Nucleus accumbens (tissue), 56 donors: ENCODE results near the gene TPCN1.
A peak's percentile ranks its signal among the peaks of the same experiment; 100 is the strongest.

Experiments
- DNase-seq, 56 donors: peaks; one replicate each; lab custom pipeline; 2025; lab: John Stamatoyannopoulos, UW

Gene TPCN1

DNA sequence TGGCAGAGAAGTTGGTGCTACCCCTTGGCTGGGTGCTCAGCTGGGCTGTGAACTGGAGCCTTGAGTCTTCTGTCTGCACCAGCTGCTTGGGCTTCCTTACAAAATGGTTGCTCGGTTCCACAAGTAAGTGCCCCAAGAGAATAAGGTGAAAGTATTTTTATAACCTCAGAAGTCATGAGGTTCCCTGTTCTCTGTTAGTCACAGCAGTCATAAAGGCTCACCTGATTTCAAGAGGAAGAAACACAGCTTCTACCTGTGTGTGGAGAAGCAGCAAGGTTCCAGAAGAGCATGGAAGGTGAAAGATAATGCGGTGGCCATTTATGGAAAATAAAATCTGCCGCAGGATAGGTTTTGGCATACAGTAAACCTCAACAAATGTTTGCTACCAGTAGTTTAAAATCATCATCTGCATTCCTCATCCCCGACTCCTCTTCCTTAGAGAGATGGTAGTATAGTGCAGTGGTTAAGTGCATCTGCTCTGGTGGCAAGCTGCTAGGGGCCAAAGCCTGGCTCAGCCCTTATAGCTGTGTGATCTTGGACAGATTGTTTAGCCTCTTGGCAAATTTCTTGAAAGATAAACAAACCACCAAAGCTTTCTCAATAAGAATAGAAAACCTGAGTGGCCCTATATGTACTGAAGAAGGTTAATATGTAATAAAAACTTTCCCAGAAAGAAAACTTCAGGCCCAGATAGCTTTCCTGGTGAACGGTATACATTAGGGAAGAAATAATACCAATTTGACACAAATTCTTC, 32.4 kb downstream of the TPCN1 start:
- no peak for DNase-seq

DNA sequence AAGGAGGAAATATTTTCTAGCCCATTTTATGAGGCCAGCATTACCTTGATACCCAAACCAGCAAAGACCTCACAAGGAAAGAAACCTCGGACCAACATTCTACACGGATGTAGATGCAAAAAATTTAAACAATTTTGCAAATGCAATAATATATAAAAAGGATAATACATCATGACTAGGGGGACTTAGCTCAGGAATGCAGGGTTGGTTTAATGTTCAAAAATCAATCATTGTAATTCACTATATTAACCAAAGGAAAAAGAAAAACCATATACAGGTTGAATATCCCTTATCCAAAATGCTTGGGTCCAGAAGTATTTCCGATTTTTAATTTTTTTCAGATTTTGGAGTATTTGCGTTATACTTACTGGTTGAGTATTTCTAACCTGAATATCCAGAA, 33.0 kb downstream of the TPCN1 start:
- no peak for DNase-seq

DNA sequence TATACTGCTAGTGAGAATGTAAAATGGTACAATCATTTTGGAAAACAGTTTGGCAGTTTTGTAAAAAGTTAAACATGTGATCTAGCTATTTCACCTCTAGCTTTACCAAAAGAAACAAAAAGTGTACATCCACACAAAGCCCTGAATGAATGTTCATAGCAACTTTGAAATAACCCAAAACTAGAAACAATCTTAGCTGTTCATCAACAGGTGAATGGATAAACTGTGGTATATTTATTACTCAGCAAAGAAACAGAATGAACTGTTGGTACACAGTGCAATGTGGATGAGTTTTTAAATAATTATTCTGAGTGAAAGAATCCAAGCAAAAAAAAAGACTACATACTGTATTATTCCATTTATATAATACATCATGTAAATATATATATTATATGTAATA, 36.3 kb downstream of the TPCN1 start:
- DNase-seq = no peak

DNA sequence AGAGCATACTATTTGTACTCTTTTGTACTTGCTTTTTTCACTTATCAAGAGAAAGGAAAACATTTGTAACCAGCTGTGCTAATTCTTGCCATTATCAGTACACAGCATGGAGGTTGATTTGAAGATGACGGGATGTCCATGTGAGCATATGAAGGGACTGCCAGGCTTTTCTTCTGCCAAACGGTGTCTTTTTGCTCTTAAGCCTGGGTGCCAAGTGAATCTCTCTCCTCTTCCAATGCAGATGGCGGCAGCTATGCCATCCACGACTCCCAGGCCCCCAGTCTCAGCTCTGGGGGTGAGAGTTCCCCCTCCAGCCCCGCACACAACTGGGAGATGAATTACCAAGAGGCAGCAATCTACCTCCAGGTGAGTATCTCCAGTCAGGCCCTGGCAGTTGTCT, 38.9 kb downstream of the TPCN1 start:
- DNase-seq = peak in 8 of 56 donors; percentile 7 to 39 (median 15)

DNA sequence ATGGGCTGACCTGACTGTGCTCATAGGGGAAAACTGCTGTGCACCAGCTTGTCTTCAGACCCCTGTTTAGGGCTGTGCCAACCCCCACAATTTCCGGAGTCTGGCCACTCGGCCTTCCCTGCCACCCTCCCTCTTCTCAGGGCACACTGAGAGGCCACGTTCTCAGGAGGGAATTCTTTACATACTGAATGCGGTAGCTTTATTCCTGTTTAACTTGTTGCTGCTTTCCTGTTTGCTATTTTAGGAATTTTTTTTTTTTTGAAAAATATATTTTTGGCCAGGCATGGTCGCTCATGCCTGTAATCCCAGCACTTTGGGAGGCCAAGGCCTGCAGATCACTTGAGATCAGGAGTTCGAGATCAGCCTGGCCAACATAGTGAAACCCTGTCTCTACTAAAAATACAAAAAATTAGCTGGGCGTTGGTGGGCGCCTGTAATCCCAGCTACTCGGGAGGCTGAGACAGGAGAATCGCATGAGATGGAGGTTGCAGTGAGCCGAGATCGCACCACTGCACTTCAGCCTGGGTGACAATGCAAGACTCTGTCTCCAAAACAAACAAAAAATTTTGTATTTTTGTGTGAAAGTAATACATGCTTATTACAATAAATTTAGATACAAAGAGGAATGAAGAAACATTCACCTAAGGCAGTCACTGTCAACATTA, 39.5 kb downstream of the TPCN1 start:
- DNase-seq = no peak

DNA sequence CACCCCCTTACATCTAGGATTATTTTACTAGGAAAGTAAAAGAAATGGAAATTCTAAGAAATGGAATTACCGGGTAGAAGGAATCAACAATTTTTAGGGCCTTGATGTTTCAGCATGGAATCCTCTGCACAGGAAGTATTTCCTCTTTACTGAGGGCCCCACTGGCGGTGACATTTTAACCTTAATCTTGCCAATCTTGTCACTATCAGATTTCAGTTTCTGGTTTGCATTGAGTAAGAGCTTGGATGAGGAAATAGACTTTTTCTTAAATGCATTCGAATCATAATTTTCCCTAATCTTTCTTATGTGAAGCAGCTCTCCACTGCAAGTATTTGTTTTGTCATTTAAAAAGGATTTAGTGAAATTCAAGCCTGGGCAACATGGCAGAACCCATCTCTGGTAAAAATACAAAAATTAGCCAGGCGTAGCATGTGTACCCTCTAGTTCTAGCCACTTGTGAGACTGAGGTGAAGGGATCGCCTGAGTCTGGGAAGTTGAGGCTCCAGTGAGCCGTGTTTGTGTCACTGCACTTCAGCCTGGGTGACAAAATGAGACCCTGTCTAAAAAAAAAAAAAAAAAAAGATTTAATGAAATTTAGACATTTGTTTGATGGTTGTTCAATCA, 40.7 kb downstream of the TPCN1 start:
- no peak for DNase-seq

DNA sequence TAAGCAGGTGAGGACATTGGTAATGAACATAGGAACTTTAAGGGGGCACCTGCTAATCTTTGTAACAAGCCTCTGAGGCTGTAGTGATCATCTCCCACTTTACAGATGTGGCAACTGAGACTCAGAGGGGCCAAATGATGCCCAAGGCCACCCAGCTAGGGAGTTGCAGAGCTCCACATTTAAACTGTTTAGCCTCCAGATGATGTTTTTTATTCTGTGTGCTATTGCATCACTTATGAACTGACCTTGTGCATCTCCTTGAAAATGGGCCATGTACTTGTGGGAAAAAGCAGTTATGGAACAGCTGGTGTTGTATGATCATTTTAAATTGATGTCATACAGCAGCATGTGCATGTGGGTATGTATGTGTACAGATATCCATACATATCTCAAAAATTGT, 41.4 kb downstream of the TPCN1 start:
- DNase-seq = no peak

DNA sequence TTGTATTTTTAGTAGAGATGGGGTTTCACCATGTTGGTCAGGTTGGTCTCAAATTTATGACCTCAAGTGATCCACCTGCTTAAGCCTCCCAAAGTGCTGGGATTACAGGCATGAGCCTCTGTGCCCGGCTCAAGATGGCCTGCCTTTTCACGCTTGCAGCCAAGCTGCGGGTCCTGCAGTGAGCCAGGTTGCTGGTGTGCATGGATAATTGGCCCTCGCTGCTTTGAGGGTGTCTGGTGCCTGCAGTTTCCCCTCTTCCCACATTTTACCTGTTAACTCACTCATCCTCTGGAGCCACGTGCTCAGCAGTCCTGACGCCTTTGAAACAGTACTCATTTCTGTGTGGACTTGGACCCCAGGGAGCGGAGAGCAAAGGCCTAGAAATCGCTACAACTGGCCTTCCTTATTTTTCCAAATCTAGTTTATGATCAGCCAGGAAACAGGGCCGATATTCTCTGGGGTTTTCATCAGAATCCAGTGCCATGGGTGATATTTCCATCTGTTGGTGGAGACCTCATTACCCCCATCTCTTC, 42.2 kb downstream of the TPCN1 start:
- DNase-seq = no peak

DNA sequence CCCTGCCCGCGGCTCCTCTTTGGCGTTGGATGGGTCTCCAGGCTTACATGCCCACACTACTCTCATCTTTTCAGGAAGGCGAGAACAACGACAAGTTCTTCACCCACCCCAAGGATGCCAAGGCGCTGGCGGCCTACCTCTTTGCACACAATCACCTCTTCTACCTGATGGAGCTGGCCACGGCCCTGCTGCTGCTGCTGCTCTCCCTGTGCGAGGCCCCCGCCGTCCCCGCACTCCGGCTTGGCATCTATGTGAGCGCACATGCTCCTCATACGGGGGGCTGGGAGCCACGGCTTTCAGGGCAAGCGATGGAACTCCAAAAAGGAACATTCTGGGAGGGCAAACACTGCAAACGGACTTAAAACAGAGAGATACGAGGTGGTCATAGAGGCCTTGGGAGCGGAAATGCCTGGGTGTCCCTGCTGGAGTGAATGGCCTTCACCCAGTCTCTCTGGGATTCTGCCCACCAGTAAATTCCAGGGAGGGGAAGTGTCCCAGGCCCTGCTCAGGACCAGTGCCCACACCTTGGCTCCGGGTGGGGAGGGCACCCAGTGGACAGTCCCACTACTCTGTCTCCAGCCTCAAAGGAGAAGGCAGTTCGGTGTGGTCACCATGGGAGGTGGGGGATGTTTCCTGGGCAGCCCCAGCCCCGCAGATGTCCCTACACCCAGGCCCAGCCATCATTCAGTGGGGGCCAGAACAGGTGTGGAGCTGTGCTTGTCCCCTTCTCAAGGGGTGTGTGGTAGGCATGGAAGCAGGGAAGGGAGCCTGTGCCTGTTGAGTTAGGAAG, 45.0 kb downstream of the TPCN1 start:
- no peak for DNase-seq

DNA sequence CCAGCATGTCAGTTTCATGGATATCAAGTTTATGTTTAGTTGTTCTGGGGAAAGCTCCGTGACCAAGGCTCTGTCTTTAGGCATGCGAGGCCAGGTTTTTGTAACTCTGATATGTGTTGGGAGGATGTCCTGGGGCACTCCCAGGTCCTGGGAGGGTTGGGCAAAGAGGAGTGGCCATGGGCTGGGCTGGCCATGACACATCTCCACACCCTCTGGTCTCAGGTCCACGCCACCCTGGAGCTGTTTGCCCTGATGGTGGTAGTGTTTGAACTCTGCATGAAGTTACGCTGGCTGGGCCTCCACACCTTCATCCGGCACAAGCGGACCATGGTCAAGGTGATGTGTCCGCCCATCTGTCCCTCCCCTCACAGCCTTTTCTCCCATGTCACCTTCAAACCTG, 46.4 kb downstream of the TPCN1 start:
- DNase-seq = no peak

DNA sequence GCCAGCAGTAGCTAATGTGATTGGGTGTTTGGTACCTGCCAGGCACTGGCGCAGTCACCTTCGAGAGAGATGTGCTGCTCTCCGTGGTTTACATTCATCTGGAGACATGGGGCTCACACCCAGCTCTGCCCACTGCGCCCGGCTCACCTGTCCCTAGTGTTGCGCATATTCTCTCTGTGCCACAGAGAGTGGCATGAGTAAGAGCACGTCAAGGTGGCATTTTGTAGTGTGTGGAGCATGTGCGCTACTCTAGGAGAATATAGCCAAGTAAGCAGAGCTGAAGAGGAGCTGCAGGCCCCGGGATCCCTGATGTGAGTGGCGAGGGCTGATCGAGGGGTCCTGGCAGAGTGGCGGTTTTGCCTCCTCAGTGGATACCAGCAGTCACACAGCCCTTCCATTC, 46.9 kb downstream of the TPCN1 start:
- no peak for DNase-seq

DNA sequence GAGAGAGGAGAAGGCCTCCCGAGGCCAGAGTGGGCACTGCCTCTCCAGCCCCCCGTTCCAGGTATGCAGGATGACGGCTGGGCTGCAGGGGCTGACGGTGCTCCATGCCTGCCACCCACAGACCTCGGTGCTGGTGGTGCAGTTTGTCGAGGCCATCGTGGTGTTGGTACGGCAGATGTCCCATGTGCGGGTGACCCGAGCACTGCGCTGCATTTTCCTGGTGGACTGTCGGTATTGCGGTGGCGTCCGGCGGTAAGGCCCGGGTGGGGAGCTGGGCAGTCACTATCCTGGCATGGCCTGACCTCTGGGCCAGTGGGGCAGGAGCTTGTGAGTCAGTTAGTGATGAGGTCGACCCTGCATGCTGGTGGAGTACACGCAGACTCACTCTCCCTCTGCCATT, 47.4 kb downstream of the TPCN1 start:
- DNase-seq = no peak

DNA sequence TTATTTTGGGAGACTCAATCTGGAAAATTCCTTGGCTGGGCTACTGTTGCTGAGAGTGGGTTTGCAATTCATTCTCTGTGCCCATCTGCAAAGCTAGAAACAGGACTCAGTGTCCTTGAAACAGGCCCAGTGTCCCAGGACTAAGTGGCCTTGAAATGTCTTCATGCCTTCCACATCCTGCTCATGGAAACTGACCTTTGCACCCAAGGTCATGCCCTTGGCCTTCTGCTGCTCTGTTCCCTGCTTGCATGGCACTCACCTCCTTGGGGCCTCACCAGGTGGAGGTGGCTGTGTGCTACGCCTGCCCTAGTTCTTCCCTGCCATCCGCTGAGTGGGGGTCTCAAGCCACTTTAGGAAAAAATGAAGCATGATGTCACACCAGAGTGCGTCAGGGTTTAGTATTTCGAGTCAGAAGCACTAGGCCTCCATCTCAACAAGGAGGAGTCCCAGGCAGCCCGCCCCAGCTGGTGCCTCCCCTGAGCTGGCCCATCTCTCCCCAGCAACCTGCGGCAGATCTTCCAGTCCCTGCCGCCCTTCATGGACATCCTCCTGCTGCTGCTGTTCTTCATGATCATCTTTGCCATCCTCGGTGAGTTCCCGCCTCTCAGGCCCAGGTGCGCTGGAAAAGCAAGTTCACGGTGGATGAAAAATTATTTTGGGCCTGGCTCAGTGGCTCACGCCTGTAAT, 48.1 kb downstream of the TPCN1 start:
- DNase-seq = no peak

DNA sequence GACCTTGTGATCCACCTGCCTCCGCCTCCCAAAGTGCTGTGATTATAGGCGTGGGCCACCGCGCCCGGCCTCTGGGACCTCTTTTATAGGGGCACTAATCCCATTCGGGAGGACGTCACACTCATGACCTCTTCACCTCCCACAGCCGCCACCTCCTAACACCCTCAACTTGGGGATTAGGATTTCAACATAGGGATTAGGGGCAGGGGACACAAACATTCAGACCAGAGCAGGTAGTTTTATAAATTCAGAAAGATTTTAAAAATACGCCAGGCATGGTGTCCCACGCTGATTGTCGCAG, 49.4 kb downstream of the TPCN1 start:
- no peak for DNase-seq

DNA sequence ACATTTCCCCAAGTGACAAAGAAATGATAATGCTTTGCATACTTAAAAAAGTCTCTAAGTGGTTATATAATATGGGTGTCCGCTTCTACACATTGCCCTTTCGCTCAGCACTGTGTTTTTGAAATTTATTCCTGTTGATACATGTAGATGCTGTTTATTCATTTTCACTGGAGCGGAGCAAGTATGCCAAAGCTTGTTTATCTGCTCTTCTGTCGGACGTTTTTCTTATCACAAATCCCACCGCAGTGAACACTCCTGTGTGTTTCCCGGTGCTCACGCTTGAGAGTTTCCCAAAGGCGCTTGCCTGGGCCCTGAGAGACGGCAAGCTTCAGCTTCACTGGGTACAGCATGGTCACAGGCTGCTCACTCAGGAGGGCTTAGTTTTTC, 50.2 kb downstream of the TPCN1 start:
- DNase-seq = no peak

DNA sequence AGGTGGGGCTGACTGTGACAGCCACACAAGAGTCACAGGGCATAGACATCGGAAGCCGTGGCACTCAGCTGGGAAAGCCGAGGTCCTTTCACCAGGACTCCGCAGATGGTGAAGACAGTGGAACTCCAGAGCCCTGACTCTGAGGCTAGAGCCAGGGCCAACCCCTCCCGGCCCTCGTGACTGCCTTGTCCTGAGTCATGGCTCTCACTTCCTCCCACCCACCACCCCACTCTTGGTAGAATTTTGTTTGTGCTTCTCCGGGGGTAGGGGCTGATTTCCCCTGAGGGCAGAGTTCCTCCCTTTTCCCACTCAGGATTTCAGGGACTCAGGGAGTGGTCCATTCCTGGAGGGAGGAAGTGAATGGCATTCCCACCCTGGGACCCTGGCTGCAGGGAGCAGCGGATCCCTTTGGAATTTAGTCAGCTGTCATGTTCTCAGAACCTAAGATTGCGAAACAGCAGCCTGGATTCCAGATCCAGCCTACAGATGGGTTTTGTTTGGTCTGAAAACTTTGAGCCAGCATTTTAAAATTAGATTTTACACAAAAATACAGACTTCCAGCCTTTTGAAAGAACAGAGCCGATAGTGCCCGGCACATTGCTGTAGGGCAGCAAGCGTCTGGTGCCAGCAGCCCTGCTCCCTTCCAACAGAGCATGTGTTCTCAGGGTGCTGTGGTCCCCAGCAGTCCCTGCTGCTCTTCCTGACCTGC, 50.7 kb downstream of the TPCN1 start:
- peak in 46 of 56 donors; percentile 5 to 82 (median 44) for DNase-seq

DNA sequence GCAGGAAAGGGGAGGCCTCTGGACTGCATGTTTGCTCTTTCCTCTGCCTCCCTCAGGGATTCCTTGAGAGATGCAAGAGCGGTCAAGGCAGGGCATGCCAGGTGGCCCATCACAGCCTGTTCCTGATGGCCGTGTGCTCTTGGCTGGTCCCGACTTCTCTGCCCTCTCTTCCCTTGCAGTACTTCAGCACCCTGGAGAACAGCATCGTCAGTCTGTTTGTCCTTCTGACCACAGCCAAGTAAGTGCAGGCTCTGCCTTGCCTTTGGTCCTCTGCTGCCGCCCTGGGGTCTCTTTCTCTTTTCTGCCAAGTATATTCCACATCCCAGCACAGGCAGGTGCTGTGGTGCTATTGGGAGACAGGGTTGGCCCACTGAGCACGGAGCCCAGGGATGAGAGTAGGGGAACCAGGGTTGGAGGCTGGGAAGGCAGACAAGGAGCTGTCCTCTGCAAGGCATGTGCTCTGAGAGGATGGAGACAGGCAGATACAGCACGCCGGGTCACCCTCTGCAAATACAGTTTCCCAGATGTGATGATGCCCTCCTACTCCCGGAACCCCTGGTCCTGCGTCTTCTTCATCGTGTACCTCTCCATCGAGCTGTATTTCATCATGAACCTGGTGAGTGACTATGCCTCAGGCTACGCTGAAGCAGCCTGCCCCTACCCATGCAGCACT, 51.9 kb downstream of the TPCN1 start:
- DNase-seq = no peak

DNA sequence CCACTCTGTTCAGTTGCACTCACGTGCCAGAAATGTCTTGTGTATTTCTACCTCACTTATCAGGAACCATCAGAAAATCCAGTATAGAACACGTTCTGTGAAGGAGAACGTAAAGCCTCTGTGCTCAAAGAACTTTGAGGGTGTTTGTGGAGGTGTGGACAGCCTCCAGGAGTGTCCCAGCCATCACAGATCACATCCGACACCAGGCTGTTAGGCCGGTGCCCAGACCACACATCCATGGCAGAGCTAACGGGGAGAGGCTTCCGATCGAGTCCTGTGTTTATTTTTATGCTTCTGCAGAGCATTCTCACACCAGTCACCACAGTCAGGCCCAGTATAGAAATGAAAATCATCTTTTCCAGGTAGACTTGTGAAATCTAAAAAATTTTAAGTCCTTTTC, 53.6 kb downstream of the TPCN1 start:
- DNase-seq = no peak

DNA sequence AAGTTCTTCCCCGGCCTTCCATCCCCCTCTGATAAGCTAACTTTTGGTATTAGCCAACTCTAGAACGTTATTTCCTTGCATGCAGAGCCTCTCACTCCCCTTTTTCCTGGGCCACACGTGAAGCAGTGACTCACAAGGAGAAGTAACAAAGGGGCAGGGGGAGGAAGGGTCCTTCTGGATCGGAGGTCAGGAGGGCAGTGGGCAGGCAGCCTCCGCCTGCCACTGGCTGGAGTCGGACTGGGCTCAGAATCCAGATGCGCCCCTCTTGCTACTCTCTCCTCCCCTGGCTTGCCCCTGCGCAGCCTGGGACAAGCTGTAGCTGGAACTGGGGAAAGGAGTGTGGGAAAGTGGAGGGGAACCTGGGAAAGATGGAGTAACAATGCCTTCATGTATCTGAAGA, 55.0 kb downstream of the TPCN1 start:
- no peak for DNase-seq
